NCI-H2227 treated with DMSO at 0.1 percent for 48 hours (cell line): ENCODE data around the gene CIT.
"Not testable (repeated sequence)": the region's sequence is repeated elsewhere in the genome, so short reads cannot be mapped to it uniquely, and the experiment has no call there.

ENCODE experiments used
- DNase-seq: peaks from one replicate; lab custom pipeline; 2025; lab: John Stamatoyannopoulos, UW

Gene CIT

GRCh38 chr12:119676022-119676421, 201.1 kb downstream of the CIT start:
- no peak for DNase-seq

DNA sequence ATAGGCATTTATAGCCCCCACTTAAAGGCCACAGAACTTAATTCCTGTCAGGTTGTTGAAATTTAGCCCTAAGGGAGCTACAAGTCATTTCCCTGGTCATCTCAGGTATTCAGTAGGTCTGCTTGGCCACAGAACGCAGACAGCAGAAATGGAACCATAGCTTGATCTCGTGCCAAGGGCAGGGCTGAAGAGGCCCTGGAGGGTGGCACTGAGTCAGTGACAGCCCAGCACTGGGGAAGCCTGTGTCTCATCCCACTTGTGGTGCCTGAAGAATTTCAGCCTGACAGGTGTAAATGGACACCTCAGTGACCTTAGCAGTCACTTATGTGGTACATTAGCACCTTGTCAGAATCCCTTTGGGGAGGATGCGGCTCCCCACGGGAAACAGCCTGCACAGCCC, 202.6 kb downstream of the CIT start:
- no peak for DNase-seq

DNA sequence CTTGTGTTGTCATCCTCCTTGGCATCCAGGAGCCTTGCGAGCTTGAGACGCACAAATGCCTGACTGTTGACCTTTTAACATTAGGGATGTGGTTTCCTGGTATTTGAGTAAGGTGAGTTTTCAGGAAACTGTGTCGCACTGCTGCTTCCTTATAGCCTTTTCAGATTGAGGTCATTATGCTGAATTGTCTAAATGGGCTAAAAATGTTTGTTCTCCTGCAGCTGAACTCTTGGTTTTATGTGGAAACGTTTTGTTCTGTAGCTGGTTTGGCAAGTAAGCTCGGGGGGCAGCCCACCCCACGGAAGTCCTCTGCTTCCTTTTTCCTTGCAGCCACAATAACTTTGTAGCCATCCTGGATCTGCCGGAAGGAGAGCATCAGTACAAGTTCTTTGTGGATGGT, 203.5 kb downstream of the CIT start:
- no peak for DNase-seq

DNA sequence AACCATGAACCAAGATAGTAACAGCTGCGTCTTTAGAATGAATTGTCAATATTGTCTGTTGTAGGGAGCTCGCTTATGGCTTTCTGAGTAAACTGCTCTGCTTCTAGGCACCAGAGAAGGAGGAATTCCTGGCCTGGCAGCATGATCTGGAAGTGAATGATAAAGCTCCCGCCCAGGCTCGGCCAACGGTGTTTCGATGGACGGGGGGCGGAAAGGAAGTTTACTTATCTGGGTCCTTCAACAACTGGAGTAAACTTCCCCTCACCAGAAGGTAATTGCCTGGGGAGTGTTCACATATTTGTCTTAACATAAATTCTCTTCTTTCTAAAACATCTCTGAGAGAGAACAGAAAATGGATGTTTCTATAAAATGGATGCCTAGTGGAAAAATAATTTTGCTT, 204.9 kb downstream of the CIT start:
- DNase-seq, result no peak

DNA sequence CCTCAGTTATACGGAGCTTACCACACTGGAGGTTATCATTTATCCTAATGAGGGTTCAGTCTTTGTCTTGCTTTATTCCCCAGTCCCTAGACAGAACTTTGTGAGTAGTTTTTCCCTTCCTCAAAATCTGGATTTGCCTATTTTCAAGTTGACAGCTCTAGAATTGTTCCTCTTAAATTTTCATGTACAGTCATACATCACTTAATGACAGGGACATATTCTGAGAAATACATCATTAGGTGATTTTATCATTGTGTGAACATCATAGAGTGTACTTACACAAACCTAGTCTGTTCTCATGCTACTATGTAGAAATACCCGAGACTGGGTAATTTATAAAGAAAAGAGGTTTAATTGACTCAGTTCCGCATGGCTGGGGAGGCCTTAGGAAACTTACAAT, 206.1 kb downstream of the CIT start:
- DNase-seq, result no peak

- peak; percentile 10 for DNase-seq
These were observed 207.2 kb downstream of the CIT start for GRCh38 chr12:119669744-119670472.

DNA sequence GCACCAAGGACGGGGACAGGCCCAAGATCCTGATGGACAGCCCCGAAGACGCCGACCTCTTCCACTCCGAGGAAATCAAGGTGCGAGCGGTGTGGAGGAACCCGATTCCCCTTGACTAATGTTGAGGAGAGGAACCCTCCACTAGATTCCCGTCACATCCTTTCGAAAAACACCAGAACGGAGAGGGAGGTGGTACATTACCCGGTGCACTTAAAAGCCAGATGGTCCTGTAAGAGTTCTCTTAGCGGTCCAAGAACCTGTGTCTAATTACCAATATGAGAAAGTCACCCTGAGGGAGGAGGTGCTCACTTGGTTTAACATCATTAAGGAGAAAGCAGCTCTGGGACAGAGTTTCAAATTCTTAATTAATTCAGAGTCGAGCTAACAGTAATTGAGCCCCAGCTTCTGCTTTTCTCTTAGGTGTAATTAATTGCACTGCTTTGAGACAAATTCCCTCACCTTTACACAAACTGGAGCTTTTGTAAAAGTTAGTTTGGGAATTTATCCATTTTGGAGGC, 208.7 kb downstream of the CIT start:
- DNase-seq, result peak; percentile 66

DNA sequence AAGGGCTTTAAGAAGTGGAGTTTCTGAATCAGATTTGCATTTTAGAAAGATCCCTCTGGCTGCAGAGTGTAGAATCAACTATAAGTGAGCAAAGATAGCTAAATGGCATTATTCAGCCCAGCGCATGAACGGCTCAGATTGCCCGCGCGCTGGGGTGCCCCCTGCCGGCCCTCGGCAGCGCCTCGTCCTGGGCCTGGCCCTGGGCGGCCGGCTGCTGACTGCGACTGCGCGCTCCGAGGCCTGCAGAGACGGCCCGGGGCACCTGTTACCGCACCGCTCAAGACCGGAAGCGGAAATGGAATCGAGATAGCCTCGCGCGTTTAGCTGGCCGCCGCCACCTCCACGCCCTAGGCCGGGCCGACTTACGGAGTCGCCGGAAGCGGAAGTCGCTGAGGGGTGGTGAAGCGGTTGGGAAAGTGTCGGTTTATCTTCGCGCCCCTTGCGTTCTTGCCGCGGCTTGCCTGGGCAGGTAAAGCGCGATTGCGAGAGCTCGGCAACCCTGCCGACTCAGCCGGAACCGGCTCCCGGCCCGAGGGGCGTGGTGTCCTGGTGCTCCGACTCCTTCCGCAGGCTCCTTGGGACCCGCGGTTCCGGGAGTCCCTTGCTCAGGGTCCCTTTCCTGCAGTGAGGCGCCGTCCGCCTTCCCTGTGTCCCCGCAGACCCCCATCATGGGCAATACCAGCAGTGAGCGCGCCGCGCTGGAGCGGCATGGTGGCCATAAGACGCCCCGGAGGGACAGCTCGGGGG, 209.4 kb downstream of the CIT start, which contains the start of gene PRKAB1:
TSS of gene PRKAB1 (plus strand) at position 557 of the 747 bp plus-strand sequence. CDS start at position 669, 112 bp downstream.
- peak; percentile 98 for DNase-seq

GRCh38 chr12:119666900-119667576, 210.1 kb downstream of the CIT start:
- no peak for DNase-seq

- DNase-seq, result no peak
These were observed 210.8 kb downstream of the CIT start for GRCh38 chr12:119666226-119666795.

DNA sequence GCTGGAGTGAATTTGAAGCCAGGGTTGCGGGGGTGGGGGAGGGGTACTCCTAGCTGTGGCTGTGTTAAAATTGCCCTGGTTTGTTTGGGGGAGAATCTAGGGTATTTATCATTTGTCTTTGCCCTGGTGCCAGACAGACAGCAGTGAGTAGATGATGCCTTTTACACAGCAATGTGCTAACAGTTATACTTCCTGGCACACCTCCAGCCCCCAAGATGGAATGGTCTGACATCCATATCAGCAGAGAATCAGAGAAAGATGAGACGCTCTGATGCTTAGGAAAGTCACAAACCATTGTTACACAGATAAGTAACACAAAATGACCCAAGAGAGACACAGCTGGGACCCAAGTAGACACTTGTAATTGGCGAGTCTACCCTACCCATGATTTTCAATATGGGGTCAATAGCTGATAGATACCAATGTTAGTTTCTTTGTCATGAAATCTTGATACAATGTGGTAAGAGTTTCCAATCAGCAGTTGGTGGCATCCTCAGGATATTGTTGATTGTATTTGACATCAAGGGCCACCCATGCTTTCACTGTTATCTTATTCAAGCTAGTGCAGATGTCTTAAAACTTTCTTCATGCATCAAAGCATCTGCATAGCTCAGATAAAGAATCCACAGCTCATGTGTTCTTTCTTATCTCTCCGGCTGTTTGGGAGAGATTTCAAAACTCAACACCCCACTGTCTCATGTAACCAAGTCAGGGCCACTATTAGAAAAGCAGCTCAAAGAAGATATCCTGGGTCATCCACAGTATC, 211.8 kb downstream of the CIT start:
- DNase-seq, result no peak

- DNase-seq, result no peak
These were observed 212.5 kb downstream of the CIT start for GRCh38 chr12:119664642-119665041.

GRCh38 chr12:119661882-119662281, 215.2 kb downstream of the CIT start:
- DNase-seq, result no peak

DNA sequence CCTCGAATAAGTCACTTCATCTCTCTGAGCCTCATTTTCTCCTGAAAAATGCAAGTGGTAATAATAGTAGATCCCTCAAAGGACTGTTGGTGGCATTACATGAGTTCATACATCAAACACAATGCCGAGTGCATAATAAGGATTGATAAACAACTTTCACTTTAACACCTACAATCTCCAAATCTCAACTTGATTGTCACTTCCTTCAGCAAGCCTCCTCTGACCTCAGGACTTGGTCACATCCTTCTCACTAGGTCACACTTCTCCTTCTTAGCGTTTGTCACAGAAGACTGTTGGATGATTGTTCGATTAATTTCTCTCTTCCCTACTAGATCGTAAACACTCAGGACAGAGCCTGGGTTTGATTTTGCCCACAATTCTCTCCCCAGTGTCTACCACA, 217.0 kb downstream of the CIT start:
- DNase-seq, result no peak

DNA sequence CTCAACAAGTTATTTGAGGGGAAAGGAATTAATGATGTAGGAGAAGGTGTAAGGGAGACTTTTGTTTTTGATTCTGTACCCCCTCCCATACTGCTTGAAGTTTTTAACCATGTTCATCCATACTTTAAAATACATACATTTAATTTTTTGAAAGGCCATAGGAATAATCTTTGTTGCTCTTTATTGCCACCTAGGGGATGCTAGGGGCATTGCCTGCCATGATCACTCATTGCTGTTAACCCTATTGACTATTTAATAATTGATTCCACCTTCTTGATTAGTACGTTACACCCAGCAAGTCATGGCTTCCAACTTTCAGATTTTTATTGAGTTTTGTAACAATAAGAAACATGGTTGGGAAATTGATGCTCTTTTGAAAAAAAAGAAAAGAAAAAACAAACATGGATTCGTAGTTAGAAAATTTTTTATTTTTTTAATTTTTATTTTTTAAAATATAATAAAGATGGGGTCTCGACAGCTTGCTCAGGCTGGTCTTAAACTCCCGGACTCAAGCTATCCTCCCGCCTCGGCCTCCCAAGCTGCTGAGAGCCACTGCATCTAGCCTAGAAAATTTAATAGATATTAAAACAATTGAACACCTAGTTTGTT, 217.7 kb downstream of the CIT start:
- peak; percentile 10 for DNase-seq

GRCh38 chr12:119658166-119658565, 219.0 kb downstream of the CIT start:
- not testable (repeated sequence) for DNase-seq

DNA sequence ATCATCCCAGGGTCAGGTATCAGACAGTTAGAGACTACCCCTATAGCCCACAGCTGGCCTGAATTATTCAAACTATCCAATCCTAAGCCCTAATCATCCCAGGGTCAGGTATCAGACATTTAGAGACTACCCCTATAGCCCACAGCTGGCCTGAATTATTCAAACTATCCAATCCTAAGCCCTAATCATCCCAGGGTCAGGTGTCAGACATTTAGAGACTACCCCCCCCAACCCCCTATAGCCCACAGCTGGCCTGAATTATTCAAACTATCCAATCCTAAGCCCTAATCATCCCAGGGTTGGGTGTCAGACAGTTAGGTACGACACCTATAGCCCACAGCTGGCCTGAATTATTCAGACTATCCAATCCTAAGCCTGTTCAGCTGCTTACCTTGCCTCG, 220.1 kb downstream of the CIT start:
- DNase-seq, result not testable (repeated sequence)

DNA sequence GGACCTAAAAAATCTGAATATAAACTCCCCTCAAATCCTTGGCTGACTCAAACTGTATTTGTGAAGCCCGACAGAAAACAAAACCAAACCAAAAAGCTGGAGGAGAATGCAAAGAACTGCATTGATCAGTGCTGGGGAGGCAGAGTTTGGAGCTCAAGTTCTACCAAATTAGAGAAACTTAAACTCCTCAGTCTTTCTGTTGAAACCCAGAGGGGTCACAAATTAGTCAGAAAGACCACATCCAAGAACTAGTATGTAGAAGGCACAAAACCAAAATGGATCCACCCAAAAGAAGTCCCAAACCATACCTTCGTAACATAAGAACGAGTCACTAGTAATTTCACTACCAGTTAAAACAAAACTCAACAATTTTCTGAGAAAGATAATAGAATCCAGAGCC, 224.5 kb downstream of the CIT start:
- no peak for DNase-seq

GRCh38 chr12:119649202-119649808, 227.8 kb downstream of the CIT start:
- DNase-seq, result peak; percentile 5

DNA sequence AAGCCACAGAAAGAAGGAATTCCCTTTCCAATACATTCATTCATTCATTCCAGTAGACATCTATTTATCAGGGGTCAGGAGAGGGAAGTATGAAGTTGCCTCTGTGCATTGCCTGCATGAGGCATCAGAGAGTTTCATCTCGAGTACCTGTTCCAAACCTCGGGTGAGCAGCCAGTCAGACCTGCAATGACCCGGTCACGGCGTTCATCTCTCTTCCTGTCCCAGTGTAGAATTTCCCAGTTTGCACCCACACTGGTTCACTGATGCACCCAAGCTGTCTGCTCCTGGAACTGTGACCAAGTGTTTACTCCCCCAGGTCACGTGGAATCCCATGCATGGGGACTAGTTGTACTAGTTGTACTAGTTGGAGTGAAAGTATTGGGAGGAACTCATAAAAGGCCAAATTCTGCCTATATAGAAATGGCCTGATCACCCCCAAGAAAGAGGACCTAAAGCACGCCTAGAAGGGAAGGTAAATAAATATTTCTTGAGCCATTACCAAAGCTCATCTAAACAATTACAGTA, 231.5 kb downstream of the CIT start:
- no peak for DNase-seq
